NCI-H2171 (cell line): ENCODE results near the gene YIPF4.
"Not testable (repeated sequence)": the region's sequence is repeated elsewhere in the genome, so short reads cannot be mapped to it uniquely, and the experiment has no call there.

Experiments used
- DNase-seq: peaks from one replicate; lab custom pipeline; 2025; lab: John Stamatoyannopoulos, UW

YIPF4 gene

GRCh38 chr2:32289165-32289999 lies 11.7 kb downstream of the YIPF4 start:
- DNase-seq = no peak

GRCh38 chr2:32290000-32290339 lies 12.3 kb downstream of the YIPF4 start:
- no peak for DNase-seq

GRCh38 chr2:32291746-32292145 lies 14.0 kb downstream of the YIPF4 start:
- DNase-seq = no peak

GRCh38 chr2:32293493-32293892 lies 15.8 kb downstream of the YIPF4 start:
- not testable (repeated sequence) for DNase-seq

- not testable (repeated sequence) for DNase-seq
Measured at GRCh38 chr2:32293966-32294562, 16.4 kb downstream of the YIPF4 start.

- no peak for DNase-seq
Measured at GRCh38 chr2:32310577-32310976, 32.9 kb downstream of the YIPF4 start.

GRCh38 chr2:32314886-32315285 lies 37.2 kb downstream of the YIPF4 start:
- DNase-seq = no peak

GRCh38 chr2:32328679-32329078 lies 51.0 kb downstream of the YIPF4 start:
- not testable (repeated sequence) for DNase-seq

- not testable (repeated sequence) for DNase-seq
Measured at GRCh38 chr2:32329180-32329980, 51.7 kb downstream of the YIPF4 start.

- no peak for DNase-seq
Measured at GRCh38 chr2:32330136-32330535, 52.4 kb downstream of the YIPF4 start.

- DNase-seq = no peak
Measured at GRCh38 chr2:32342801-32343200, 65.1 kb downstream of the YIPF4 start.

- DNase-seq = not testable (repeated sequence)
Measured at GRCh38 chr2:32350797-32351196, 73.1 kb downstream of the YIPF4 start.

- no peak for DNase-seq
Measured at GRCh38 chr2:32355976-32356680, 78.4 kb downstream of the YIPF4 start.

GRCh38 chr2:32356681-32357317 lies 79.1 kb downstream of the YIPF4 start, which contains the start of gene BIRC6:
BIRC6 (plus strand) TSS chr2:32357023; CDS start chr2:32357162, 139 bp downstream.
- DNase-seq = peak; percentile 93

GRCh38 chr2:32357318-32358110 lies 79.8 kb downstream of the YIPF4 start:
- no peak for DNase-seq

- no peak for DNase-seq
Measured at GRCh38 chr2:32358111-32358482, 80.4 kb downstream of the YIPF4 start.

GRCh38 chr2:32360416-32360815 lies 82.7 kb downstream of the YIPF4 start:
- DNase-seq = no peak

GRCh38 chr2:32362997-32363396 lies 85.3 kb downstream of the YIPF4 start:
- not testable (repeated sequence) for DNase-seq

- DNase-seq = no peak
Measured at GRCh38 chr2:32363597-32363996, 85.9 kb downstream of the YIPF4 start.

GRCh38 chr2:32364290-32364689 lies 86.6 kb downstream of the YIPF4 start:
- DNase-seq = not testable (repeated sequence)

GRCh38 chr2:32365679-32366078 lies 88.0 kb downstream of the YIPF4 start:
- not testable (repeated sequence) for DNase-seq
